ENCODE data around the gene BHMT. TPM values are rescaled to one million over a fixed set of nuclear protein-coding genes. Genes with fewer than 3 reads are reported as not detected.

The BHMT gene, protein sequence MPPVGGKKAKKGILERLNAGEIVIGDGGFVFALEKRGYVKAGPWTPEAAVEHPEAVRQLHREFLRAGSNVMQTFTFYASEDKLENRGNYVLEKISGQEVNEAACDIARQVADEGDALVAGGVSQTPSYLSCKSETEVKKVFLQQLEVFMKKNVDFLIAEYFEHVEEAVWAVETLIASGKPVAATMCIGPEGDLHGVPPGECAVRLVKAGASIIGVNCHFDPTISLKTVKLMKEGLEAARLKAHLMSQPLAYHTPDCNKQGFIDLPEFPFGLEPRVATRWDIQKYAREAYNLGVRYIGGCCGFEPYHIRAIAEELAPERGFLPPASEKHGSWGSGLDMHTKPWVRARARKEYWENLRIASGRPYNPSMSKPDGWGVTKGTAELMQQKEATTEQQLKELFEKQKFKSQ
- polyA plus RNA-seq (2014; cell fraction: cytosol; rRNA removed), result not detected in 2 replicates
- polyA plus RNA-seq (2014; cell fraction: nucleus; rRNA removed), result 0.07 and 0.12 TPM in 2 replicates

DNA sequence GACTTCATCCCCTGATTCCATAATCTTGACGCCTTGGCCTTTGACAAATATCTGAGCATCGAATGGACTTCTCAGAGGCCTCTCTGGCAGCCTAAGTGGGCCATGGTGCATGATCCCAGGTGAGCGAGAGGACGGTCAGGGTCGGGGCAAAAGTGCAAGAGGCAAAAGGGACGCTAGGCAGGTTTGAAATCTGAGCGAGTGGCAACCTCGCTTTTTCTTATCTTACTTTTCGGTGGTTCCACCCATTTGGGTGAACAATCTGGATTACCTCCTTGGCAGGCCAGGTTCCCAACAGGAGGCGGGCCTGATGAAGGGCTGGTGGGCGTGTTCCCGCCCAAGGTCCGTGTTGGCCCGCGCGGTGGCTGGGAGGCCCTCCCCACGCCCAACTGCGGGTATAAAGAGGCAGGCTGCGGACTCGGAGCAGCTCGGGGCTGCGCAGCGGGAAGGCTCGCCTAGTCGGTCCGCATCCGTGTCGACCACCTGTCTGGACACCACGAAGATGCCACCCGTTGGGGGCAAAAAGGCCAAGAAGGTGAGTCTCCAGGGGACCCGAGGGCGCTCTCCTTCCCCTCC, at the start of gene BHMT:
Gene BHMT (plus strand): TSS at position 423 of the 573 bp plus-strand sequence. CDS start 77 bp downstream, at position 500.
- no peak for DNase-seq (ENCODE audit: low spot score)

DNA sequence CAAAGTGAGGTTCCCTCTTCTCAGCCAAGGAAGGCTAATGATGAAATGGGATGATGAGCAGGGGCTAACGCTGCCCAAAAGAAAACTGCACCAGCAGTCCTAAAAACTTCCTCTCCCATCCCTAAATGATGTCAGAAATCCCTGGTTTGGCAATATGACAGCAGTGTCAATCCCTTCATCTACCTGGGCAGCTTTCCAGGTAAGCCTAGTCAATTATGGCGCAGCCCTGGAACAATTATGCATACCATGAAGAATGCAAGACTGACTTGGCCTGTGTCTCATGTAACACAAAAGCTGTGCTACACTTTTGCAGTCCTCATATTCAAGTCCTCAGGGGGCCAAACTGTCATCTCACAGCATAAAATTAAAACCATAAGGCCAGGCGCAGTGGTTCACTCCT, 49.2 kb upstream of the BHMT start:
- DNase-seq (ENCODE audit: low spot score), result no peak

DNA sequence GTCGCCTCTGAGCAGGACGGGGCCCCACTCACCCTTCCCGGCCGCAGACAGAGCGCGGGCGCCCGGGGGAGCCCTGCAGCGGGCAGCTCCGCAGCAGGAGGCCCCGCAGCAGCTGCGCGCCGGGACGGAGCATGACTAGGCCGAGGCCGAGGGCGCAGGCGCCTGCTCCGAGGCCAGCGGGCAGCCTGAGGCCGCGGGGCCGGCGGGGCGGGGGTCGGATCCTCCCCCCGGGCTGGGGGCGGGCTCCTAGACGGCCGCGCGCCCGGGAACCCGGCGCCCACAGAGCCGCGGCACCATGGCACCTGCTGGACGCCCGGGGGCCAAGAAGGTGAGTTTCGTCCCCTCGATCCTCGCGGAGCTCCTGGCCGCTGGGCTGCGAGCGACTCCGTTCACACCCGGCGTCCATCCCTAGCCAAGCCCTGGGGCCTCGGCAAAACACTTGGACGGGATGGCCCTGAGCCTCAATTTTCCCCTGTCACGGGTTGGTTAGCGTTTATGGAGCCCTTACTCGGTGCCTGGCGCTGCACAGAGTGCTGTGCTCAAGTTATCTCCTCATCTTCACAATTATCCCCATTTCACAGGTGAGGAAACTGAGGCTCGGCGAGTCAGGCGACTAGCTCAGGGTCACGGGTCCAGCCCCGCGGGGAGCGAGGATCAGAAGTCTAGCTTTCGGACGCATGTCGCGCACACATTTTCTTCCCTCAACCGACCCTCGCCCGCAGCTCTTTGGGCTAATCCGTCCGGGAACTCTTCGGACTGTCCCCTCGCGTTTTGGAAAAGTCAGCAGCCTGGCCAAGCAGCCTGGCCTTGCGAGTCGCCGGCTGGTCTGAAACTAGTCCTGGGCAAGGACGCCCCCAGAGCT, 41.9 kb upstream of the BHMT start, which contains the start of the genes BHMT2 and DMGDH:
Gene BHMT2 (plus strand): TSS at position 280 of the 862 bp plus-strand sequence. CDS start 16 bp downstream, at position 296.
Gene DMGDH (minus strand): TSS at position 187 of the 862 bp plus-strand sequence. CDS start 54 bp downstream, at position 133.
- no peak for DNase-seq (ENCODE audit: low spot score)

DNA sequence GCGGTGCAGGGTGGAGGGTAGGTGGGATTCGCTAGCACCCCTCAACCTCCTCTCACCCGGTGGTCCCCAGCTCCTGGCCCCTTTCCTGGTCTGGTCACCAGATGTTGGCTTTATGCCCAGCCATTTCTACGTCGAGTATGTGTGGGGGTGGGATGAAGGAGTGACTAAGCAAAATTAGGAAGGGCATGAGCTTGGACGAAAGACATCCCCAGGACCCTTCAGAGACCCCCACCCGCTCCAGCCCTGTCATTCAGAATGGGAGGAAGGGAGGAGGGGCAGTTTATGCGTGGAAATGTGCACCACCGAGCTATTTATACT, 41.3 kb upstream of the BHMT start:
- no peak for DNase-seq (ENCODE audit: low spot score)

DNA sequence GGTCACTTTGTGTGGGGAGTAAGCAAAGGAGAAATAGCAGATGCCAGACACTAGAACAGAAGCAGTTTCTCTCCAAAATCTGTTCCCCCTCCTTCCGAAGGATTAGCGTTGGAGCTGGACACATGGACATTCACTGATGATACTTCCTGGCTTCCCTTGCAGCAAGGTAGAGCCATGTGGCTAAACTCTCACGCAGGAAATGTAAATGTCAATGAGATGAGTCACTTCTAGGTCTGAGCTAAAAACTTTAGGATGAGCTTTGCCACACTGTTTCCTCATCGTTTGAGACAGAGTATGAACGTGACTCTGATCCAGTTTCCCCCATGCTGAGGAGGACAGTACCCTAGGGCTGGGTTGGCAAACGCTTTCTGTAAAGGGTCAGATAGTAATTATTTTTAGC, 37.0 kb upstream of the BHMT start:
- DNase-seq (ENCODE audit: low spot score), result no peak

DNA sequence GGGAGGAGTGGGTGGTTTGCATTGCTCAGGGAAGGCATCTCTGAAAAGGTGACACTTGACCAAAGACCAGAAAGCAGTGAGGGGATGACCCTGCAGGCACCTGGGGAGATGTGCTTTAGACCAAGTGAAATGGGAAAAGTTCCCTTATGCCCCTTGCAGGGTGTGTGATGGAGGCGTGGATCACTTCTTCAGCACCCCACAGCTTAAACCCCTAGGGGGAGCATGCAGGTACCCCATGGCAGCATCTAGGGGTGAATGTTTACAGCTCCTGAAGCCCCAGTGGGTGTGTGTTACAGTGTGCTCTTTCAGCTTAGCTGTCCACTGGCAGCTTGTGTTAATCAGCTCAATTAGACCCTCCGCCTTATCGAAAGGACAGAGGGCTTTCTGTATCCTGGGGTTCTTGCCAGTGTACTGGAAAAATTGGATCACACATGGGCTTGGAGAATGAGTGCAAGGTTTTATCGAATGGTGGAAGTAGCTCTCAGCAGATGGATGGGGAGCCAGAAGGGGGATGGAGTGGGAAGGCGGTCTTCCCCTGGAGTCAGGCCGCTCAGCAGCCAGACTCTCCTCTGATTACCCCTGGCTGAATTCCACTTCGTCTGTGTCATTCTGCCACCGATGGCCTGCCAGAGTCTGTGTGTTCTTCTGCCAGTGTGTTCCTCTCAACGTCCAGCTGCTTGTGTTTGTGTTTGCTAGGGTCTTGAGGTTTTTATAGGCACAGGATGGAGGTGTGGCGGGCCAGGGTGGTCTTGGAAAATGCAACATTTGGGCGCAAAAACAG, 35.8 kb upstream of the BHMT start:
- no peak for DNase-seq (ENCODE audit: low spot score)

DNA sequence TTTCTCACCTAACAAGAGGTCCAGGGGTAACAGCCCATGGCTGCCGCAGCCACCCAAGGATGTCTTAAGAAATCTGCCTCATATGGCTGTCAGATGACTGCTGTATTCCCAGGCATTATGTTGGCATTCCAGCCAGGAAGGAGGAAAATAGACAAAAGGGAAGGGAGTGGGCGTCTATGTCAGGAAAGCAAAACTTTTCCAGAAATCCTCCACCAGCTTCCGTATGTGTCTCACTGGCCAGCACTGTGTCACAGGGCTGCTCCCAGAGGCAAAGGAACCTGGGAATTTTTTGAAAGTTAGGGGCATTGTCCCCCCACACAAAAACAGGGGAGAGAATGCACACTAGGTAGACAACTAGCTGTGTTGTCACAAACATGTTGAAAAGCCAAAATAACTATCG, 34.8 kb upstream of the BHMT start:
- no peak for DNase-seq (ENCODE audit: low spot score)

DNA sequence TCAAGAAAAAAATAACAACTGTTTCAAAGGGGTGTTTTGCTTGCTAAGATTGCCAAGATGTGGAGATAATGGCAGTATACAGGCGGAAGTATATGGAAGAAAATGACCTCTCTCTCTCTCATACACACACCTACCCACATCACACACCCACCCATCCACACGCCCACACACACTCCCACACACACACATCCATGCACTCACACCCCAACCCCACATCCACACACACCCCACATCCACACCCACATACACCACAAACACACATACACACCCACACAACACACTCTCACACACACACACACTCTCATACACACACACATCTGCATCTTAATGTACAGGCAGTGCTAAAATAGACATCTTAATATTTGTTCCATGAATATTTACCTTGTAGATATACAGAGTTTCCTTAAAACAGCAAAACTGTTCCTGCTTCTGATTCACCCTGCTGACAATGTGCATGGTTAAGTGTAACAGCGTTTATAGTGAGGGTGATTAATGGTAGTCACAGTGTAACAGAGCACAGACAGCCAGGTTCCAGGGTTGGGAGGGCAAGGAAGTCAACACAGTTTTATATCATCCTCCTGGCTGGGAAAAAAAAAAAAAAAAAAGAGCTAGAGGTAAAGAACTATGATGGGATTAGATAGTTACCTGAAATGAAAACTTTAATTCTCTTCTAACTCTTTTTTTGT, 33.8 kb upstream of the BHMT start:
- DNase-seq (ENCODE audit: low spot score), result no peak

DNA sequence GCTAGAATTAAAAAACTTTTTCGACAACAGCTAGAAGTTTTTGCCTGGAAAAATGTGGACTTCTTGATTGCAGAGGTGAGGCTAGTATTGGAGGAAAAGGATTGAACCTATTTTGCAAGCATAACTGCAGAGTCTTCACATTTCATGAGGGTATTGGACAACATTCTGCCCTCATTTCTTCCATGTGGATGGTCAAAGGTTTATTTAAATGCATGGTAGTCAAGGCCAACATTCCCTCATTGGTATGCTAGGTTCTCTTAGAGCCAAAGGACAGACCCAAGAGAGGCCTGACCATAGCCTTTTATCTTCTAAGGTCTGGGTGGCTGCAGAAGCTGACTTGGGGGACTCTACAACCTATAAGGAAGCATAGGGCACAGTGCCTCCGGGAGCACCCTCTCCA, 30.8 kb upstream of the BHMT start:
- DNase-seq (ENCODE audit: low spot score), result no peak

DNA sequence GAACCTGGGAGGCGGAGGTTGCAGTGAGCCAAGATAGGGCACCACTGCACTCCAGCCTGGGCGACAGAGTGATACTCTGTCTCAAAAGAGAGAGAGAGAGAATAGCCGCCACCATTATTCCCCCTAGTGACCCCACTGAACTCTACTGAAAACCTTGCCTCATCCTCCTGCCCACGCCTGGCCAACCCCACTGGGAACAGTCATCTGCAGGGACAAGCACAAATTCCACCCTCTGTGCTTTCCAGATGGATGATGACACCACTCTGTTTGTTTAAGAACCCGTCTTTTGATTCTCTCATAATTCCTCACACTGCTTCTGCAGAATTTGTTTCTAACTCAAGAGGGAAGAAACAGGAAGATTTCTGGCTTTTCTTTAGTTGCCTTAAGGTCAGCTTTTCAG, 29.8 kb upstream of the BHMT start:
- DNase-seq (ENCODE audit: low spot score), result no peak

DNA sequence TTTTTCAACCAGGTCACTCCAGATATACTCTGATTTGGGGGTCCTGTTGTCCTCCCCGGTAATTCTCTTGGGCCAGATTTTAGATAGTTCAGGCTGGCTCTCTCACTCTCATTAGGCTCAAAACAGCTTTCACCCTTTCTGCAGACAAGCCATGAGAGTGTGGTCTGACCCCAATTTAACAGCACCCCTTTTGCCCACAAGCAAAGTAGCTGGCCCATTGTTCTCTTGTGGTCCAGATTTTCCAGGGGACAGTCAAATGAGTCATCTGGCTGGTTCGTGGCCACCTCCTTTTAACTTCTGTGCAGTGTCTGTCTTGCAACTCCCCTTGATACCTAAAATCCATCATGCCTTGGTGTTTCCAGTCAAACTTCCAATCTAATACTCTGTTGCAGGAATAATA, 25.5 kb upstream of the BHMT start:
- DNase-seq (ENCODE audit: low spot score), result no peak

DNA sequence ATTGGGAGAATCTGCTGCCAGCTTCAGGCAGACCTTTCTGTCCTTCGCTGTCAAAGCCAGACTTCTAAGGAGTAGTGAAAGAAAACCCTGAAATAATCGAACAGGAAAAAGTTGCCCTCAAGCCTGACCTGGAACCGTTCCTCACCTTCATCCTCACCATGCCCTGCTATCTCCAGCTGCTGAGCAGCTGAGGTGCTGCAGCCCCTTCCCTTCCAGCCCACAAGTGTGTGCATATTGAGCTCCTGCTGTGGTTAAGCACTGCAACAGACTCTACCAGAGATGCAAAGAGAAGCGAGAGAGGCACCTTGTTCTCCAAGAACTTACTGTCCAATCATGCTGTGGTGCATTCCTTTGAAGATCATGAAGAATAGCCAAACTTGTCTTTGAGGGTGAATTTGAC, 23.1 kb upstream of the BHMT start:
- no peak for DNase-seq (ENCODE audit: low spot score)

DNA sequence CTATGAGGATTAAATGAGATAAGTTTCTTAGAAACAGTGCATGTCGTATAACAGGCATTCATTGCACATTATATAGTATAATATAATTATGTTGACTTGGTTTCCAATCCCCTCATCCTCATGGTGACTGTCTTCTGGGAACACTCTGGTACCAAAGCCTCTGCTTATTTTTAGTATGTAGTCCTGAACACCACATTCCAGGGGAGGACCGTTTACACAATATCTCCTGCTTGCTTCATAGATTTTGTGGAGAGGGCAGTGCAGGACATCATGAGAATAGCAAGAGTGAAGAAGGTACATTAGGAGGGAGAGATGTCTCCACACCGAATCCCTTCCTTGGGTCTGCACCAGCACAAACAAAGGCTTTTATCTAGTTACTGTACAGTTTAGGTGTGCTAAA, 20.5 kb upstream of the BHMT start:
- DNase-seq (ENCODE audit: low spot score), result no peak

DNA sequence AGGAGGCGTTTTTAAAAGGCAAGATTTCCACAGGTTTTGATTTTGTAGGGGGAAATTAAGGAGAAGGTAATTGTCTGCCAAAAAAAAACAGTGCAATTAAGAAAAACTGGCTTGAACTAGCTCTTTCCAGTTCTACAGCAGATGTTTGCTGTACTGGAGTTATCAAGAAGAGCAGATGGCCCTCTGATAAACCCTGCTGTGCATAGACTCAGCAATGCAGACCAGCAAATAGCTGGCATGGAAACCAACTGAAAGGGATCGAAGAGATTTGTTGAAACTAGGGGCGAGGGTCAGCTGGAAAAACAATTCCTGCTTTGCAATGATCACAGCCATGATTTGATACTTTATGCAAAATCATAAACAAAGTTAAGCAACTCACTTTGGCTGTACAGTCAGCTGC, 17.8 kb upstream of the BHMT start:
- DNase-seq (ENCODE audit: low spot score), result peak; percentile 82

DNA sequence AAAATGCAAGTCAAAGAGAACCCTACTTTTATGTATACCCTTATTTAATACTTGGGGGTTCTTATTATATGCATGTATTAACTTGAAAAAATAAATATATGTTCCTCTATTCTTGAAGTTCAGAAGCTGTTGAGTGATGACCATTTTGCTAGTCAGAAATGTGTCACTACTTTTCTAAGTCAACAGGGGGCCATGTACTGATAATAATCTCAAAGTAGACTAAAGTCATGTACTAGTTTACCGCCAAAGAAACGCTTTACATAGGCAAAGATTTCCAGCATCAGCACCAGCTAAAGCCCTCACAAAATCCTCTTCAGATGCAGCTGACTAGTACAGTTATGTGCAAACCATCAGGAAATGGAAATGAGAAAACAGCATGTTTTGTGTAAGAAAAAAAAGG, 5.7 kb upstream of the BHMT start:
- no peak for DNase-seq (ENCODE audit: low spot score)

DNA sequence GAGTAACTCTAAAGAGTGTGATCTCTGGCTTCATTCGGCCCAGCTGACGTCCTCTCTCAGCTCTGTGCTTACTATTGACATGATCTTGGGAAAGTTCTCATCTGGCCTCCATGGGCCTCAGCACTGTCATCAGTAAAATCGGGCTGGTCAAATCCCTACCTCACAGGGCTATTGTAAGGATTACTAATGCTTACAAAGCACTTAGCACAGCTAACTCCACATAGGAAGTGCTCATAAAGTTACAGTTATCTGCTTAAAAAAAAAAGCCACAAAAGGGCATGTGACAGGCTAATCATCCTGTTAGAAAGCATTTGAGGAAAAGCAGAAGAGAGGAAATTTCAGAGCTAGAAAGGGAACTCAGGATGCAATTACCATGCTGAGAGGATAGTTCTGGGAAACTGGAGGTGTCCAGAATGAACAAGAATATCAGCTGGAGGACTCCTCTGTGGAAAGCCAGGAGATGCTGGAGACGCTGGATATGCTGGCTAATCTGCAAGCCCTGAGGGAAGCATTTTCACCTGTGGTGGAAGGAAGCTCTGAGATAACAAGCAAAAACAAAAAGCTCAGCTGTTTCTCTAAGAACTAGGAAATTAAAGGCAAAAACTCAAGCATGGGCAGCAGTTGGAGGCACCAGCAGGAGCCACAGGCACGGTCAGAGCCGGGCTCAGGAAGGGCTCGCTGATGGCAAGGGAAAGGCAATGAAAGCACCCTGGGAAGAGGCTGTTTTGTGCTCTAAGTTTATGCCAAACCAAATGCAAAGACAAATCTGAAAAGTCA, 4.4 kb upstream of the BHMT start:
- DNase-seq (ENCODE audit: low spot score), result no peak

DNA sequence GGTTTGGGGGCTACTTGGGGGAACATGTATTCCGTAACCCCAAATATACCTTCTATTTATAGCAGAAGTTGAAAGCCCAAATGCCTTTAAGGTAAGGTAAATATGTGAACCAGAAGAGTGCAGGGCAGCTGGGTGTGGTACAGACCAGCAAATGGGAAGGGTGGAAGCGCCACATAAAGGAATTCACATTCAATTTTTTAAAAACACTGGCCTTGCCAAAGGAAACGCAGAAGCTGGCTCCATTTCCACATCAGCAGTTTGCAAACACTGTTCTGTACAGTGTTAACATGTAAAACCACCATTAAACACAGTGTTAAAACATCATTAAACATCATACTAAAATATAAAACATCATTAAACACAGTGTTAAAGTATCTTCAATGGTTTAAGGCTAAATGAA, 3.5 kb upstream of the BHMT start:
- DNase-seq (ENCODE audit: low spot score), result no peak

DNA sequence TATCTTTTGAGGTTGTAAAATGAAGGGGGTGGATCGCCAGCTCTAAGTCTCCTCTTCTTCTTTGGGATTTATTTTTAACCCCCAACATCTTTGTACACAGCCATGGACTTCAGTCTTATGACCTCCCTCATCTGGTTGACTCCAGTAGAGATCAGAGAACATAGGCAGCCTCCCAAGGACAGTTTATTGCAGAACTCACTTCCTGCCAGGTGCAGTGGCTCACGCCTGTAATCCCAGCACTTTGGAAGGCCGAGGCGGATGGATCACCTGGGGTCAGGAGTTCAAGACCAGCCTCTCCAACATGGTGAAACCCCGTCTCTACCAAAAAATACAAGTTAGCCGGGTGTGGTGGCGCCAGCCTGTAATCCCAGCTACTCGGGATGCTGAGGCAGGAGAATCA, 2.8 kb upstream of the BHMT start:
- DNase-seq (ENCODE audit: low spot score), result no peak

DNA sequence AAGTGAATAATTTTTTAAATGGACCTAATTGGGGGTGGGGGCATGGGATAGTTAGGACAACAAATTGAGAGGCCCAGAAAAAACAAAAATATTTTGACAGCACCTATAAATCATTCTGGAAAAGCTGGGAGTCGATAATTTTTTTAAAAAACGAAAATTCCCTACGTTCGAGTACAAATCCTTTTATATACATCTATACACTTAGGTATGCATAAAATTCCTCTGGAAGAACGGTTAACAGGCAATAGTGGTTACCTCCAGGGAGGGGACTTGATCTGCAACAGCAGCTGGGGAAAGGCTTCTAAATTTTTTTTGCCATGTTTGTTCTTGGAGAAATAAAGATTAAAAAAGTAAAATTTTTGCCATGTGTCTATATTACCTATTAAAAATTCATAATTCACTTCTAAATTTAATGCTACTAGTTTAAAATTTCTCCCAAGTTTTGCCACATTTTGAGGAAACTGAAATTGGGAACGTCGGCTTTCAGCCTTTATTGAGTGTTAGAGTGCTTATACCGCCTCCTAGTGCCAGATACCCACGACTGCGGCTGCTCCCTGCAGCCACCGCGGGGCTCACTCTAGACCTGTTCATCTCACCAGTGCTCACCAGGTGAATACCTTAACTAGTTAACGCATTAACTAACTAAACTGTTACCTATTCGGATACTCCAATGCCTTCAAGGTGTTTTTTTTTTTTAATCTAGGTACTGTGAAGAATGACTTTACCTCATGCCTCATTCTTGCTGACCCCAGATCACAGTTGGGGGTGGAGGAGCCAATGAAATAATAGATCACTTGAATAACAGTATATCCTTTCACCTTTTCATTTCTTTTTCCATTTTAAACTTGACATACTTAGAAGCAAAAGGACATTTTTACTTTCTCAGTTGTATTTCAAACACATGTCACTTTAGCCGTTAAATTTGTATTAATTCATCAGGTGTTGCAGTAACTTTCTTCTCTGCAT, 1.8 kb upstream of the BHMT start:
- no peak for DNase-seq (ENCODE audit: low spot score)

Measured in SK-N-DZ (cell line).